K562 treated with DMSO at 1 percent for 12 hours (cell line): ENCODE data around the gene ACVR2B. TPM values are rescaled to one million over a fixed set of nuclear protein-coding genes. Genes with fewer than 3 reads are reported as not detected.

Experiments
- total RNA-seq: library from RNA; unstranded; fragments of 300-600 nt; gene quantifications from 2 replicates; pipeline ENCODE4 v1.2.3, GENCODE V29; 2022; ENCODE audit not compliant: insufficient read depth

ACVR2B gene
- 2.5 and 10.1 TPM in 2 replicates for total RNA-seq

DNA sequence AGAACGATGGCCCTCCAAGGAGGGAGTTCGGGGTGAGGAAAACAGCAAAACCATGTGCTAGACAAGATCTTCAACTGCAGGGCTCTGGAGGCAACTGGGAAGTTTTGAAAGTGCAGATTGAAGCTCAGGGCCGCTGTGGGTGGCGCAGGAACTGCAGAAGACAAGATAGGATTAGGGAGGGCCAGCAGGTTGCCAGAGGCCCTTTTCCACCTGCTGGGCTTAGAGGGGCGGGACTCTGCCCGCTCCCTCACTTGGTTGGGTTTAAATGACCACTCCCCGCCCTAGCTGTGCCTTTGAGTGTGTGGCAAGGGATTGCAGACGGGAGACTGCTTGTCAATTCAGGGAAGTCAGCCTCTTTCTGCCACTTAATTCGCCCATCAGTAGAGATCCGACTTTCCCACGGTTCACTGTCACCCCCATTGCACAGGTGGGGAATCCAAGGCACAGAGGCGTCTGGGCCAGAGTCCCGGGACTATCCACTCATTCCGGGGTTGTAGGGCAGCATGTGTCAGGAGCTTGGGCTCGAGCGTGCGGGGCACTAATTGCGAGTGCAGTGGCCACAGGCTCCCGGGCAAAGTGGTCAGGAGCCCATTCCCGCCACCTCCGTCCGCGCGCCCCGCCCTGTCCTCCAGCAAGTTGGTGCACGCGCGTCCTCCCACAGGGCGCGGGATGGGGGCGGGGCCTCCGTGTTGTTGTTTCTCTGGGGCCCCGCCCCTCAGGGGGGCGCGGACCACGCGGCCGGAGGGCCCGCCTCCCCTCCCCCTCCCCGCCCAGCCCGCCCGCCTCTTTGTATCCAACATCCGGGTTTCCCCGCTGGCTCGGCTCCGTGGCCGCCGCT, at the start of gene ACVR2B:
TSS of gene ACVR2B (plus strand) at position 816 of the 838 bp plus-strand sequence. CDS start 433 bp downstream, outside the sequence.

DNA sequence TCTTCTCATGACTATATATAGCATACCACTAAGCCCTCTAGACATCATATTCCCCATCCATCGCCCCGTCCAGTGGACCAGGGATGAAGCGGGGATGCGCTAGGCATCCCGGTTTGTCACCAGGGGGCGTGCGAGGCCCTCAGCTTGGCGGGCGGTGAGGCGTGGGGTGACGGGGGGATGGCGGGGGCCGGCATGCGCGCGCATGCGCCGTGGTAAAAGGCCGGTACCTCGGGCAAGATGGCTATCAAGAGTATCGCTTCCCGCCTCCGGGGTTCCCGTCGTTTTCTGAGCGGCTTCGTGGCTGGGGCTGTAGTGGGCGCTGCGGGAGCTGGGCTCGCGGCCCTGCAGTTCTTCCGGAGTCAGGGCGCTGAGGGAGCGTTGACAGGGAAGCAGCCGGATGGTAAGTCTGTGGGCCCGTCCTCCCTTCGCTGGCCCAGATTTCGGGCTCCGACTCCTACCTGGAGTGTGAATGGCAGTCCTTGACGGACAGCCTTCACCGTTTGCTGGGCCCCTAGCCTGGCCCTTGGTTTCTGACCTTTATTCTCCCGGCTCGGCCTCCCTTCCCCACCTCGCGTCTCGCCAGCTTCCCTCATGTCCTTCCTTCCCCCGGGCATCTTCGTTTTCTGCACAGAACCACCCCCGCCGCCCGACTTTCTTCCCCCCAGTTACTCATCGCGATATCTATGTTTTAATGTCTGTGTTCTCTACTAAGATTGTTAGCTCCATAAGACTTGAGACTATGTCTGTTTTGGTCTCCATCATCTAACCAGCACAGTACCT, 42.6 kb downstream of the ACVR2B start, which contains the start of gene EXOG:
TSS of gene EXOG (plus strand) at position 210 of the 780 bp plus-strand sequence. CDS start at position 238, 28 bp downstream.

Other genes starting within 250 kb of the ACVR2B start
- gene SLC22A13, start 188.1 kb upstream of the ACVR2B start, total RNA-seq: not detected in 2 replicates
- not detected in 2 replicates for gene SLC22A14, start 171.6 kb upstream of the ACVR2B start, total RNA-seq
- gene XYLB, start 107.1 kb upstream of the ACVR2B start, total RNA-seq: 3.8 and 9.4 TPM in 2 replicates
- 2.2 and 9.5 TPM in 2 replicates for gene EXOG, start 42.5 kb downstream of the ACVR2B start, total RNA-seq
- gene SCN5A, start 195.8 kb downstream of the ACVR2B start, total RNA-seq: not detected in 2 replicates